Measurements from ENCODE around the gene GTSF1L.

Gene GTSF1L

DNA sequence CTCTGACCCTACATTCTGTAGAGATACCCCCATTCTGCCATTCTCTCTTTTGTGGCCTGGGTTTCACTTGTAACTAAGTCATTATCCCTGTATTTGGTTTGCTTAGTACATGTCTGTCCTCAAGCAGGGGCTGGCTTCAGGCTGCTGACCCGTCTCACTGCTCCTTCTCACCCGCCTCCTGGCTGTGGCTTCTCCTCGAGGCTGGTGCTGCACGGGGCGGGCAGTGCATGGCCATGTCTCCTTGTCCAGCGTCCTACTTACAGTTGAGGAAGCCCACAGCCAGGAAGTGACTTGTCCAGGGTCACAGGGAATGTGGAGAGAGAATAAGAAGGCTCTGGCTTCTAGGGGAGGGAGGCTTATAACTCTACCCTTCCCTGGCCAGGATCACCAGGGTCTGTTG lies 11.3 kb downstream of the GTSF1L start:
- DNase-seq, result no peak

GRCh38 chr20:43715044-43715443 lies 11.8 kb downstream of the GTSF1L start:
- DNase-seq, result no peak

- DNase-seq, result no peak
Measured at GRCh38 chr20:43711098-43711654, 15.6 kb downstream of the GTSF1L start.

- no peak for DNase-seq
Measured at GRCh38 chr20:43710370-43711044, 16.3 kb downstream of the GTSF1L start.

GRCh38 chr20:43702502-43702901 lies 24.3 kb downstream of the GTSF1L start:
- no peak for DNase-seq

DNA sequence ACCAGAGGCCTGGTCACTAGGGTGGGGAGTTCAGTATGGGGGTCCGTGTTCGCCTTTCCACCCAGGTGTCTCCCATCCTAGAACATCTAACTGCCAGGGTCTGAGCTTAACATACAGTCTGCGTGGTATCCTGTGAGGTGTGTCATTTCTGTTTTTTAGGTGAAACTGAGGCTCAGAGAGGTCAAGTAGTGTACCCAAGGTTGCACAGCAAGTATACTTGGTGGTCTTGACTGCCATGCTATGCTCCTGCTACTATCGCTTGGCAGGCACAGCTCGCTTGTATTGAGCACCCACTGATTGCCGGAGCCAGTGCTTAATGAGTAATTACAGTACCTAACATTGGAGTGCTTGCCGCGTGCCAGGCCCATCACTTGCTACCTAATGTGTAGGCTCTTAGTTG lies 26.2 kb downstream of the GTSF1L start:
- no peak for DNase-seq

- DNase-seq, result no peak
Measured at GRCh38 chr20:43699941-43700565, 26.7 kb downstream of the GTSF1L start.

DNA sequence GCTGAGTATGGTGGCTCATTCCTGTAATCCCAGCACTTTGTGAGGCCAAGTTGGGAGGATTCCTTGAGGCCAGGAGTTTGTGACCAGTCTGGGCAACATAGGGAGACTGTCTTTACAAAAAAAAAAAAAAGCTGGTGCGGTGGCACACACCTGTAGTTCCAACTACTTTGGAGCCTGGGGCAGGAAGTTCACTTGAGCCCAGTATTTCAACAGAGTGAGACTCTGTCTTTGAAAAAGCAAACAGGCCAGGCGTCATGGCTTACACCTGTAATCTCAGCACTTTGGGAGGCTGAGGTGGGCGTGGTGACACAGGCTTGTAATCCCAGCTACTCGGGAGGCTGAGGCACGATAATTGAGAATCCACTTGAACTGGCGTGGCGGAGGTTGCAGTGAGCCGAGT lies 31.2 kb downstream of the GTSF1L start:
- no peak for DNase-seq

GRCh38 chr20:43694763-43695162 lies 32.0 kb downstream of the GTSF1L start:
- DNase-seq, result no peak

DNA sequence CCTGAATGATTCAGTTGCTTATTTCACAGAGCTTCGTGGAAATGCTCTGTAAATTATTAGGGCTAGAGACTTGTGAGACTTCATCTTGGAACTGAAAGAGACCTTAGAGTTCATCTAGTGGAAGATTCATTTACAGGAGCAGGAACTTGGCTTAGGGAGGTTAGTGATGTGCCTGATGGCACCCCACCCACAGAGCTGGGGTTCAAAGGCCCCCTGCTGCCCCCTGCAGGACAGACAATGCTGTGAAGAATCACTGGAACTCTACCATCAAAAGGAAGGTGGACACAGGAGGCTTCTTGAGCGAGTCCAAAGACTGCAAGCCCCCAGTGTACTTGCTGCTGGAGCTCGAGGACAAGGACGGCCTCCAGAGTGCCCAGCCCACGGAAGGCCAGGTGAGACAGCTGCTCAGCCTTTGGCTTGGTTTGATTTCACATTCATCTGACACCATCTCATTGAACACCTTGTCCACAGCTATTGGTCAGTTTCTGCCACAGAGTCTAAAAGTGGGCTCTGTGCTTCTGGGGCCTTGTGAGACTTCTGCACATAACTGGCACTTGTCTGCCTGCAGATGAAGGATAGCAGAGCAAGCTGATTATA lies 34.8 kb downstream of the GTSF1L start:
- DNase-seq, result peak; percentile 14

DNA sequence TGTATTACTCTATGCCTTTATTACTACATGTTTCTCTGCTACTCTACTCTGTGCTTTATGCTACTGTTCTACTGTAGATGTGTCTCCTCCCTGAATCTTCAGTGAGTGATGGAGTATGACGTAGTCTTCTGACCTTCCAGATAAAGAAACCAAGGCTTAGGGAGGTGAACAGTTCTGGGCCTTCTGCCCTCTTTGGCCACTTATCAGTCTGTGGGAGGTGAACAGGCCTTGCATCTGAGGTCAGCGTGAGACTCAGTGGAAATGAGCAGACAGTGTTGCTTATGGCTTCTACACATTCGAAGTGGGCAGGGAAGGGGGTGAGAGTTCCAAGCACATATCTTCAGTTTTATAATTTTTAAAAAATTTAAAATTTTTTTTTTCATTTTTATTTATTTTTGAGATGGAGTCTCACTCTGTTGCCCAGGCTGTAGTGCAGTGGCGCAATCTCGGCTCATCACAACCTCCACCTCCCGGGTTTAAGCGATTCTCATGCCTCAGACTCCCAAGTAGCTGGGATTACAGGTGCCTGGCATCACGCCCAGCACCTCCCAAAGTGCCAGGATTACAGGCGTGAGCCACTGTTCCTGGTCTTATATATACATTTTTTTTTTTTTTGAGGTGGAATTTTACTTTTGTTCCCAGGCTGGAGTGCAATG lies 35.7 kb downstream of the GTSF1L start:
- DNase-seq, result no peak

GRCh38 chr20:43689165-43689564 lies 37.6 kb downstream of the GTSF1L start:
- DNase-seq, result no peak

DNA sequence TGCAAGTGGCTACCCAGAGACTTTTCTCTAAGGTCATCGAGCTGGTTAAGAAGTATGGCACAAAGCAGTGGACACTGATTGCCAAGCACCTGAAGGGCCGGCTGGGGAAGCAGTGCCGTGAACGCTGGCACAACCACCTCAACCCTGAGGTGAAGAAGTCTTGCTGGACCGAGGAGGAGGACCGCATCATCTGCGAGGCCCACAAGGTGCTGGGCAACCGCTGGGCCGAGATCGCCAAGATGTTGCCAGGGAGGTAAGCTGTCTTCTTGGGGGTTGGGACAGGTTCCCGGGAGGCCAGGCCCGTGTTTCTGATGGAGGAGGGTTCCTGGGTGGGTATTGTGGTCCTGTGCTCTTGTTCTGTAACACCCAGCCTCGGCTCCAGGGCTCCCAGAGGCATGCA lies 40.0 kb downstream of the GTSF1L start:
- no peak for DNase-seq

GRCh38 chr20:43682446-43682845 lies 44.4 kb downstream of the GTSF1L start:
- DNase-seq, result no peak

- DNase-seq, result no peak
Measured at GRCh38 chr20:43681991-43682410, 44.8 kb downstream of the GTSF1L start.

DNA sequence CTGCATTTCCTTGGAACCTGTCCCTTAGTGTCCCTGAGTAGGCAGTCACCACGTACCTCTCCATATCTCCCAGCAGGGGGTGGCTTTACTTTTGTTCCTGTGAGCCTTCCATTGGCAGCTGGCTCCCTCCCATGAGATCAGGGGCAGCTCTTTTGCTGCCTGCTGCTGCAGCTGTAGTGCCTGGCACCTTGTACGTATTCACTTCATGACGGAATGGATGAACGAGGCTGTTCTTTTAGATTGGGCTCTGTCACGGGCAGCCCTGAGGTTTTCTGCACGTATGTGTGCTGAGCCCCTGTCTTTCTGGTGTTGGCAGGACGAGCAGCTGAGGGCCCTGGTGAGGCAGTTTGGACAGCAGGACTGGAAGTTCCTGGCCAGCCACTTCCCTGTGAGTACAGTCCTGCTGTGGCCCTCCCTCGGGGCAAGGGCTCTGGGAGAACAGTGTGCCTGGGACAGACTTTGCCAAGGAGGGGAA lies 45.3 kb downstream of the GTSF1L start:
- DNase-seq, result no peak

DNA sequence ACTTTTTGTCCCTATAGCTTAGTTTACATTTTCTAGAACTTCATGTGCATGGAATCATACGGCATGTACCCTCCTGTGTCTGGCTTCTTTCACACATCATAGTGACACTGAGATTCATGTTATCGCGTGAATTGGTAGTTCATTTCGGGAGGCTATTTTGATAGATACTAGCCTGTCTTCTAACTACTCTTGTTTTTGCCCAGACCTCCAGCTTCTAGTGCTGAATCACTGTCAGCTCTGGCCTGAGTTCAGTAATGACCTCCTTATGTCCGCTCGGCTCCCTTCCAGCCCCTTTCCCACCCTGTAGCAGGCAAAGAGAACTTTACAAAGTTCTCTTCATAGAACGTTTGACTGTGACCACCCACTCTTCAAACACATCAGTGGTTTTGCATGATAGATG lies 45.8 kb downstream of the GTSF1L start:
- DNase-seq, result no peak

- no peak for DNase-seq
Measured at GRCh38 chr20:43676368-43676767, 50.4 kb downstream of the GTSF1L start.

Measured in fibroblast of skin of abdomen (primary cell).